HUES48 (cell line): ENCODE measurements around the gene CEP131.

Experiments used
- H3K27ac ChIP-seq: one replicate; pipeline ENCODE4 v1.7.0; 2013; ENCODE audit warnings: low read depth, low read length, inconsistent platforms
- H3K27me3 ChIP-seq: 2 replicates; pipeline ENCODE4 v1.6.1; 2013; ENCODE audit warnings: mild to moderate bottlenecking, low read length; ENCODE audit not compliant: control insufficient read depth, insufficient read depth
- H3K36me3 ChIP-seq: 2 replicates; pipeline ENCODE4 v1.6.1; 2013; ENCODE audit warnings: low read length; ENCODE audit not compliant: control insufficient read depth, insufficient read depth
- H3K4me1 ChIP-seq: 2 replicates; pipeline ENCODE4 v1.6.1; 2013; ENCODE audit warnings: mild to moderate bottlenecking, low read length; ENCODE audit not compliant: control insufficient read depth, insufficient read depth
- H3K4me3 ChIP-seq: 2 replicates; pipeline ENCODE4 v1.5.1; 2013; ENCODE audit warnings: mild to moderate bottlenecking, low read depth, low read length
- H3K9ac ChIP-seq: 2 replicates; pipeline ENCODE4 v1.6.1; 2013; ENCODE audit warnings: mild to moderate bottlenecking, low read depth, low read length, moderate library complexity
- H3K9me3 ChIP-seq: 2 replicates; pipeline ENCODE4 v1.6.1; 2013; ENCODE audit warnings: low read length; ENCODE audit not compliant: control insufficient read depth, insufficient read depth

The CEP131 gene

GRCh38 chr17:81180836-81181810, 41.6 kb downstream of the CEP131 start:
- no peak overlapping the region for H3K9ac ChIP-seq

GRCh38 chr17:81179861-81180260, 42.9 kb downstream of the CEP131 start:
- H3K36me3 ChIP-seq: no peaks in the 10 kb centered on the region
- H3K27me3 ChIP-seq: no peaks in the 10 kb centered on the region
- no peak overlapping the region for H3K4me3 ChIP-seq
- H3K9ac ChIP-seq: no peak overlapping the region
- H3K27ac ChIP-seq: no peak overlapping the region
- no peaks in the 10 kb centered on the region for H3K9me3 ChIP-seq
- no peaks in the 10 kb centered on the region for H3K4me1 ChIP-seq

More at GRCh38 chr17:81180836-81181810, 41.6 kb downstream of the CEP131 start:
- H3K4me3 ChIP-seq: no peak overlapping the region
- no peaks in the 10 kb centered on the region for H3K4me1 ChIP-seq
- H3K27me3 ChIP-seq: no peaks in the 10 kb centered on the region
- no peaks in the 10 kb centered on the region for H3K36me3 ChIP-seq
- no peak overlapping the region for H3K27ac ChIP-seq
- H3K9me3 ChIP-seq: no peaks in the 10 kb centered on the region

- Histone ChIP-seq H3K27ac (no peak overlapping the region), H3K36me3 (no peaks in the 10 kb centered on the region), H3K27me3 (no peaks in the 10 kb centered on the region), H3K4me1 (no peaks in the 10 kb centered on the region), H3K9ac (no peak overlapping the region), H3K9me3 (no peaks in the 10 kb centered on the region), H3K4me3 (no peak overlapping the region)
Observed at GRCh38 chr17:81179220-81179619, 43.5 kb downstream of the CEP131 start.

GRCh38 chr17:81178136-81179091, 44.4 kb downstream of the CEP131 start:
- H3K4me3 ChIP-seq: no peak overlapping the region
- no peaks in the 10 kb centered on the region for H3K36me3 ChIP-seq

DNA sequence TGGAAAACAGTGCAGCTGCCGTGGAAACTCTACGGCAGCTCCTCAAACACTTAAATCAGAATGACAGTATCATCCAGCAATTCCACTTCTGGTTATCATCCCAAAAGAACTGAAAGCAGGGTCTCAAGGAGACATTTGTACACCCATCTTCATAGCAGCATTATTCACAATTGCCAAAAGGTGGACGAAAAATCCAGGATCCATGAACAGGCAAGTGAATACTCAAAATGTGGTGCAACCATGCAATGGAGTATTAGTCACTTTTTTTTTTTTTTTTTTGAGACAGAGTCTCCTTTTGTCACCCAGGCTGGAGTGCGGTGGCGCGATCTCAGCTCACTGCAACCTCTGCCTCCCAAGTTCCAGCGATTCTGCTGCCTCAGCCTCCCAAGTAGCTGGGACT, 46.1 kb downstream of the CEP131 start:
- Histone ChIP-seq H3K27ac (no peak overlapping the region), H3K36me3 (no peaks in the 10 kb centered on the region)

More at GRCh38 chr17:81178136-81179091, 44.4 kb downstream of the CEP131 start:
- Histone ChIP-seq H3K9me3 (no peaks in the 10 kb centered on the region), H3K9ac (no peak overlapping the region), H3K27me3 (no peaks in the 10 kb centered on the region), H3K27ac (no peak overlapping the region), H3K4me1 (no peaks in the 10 kb centered on the region)

DNA sequence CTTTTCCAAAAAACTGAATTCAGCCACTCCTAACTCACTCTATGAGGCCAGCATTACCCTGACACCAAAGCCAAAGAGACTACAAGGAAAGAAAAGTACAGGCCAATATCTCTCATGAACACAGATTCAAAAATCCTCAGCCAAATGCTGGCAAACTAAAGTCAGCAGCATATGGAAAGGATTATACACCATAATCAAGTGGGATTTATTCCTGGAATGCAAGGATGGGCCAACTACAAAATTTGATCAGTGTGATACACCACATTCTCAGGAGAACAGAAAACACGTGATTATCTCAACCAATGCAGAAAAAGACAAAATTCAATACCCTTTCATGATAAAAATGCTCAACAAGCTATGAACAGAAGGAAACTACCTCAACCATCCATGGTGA, 49.0 kb downstream of the CEP131 start:
- Histone ChIP-seq H3K4me3 (no peak overlapping the region), H3K27me3 (no peaks in the 10 kb centered on the region)

More for the DNA sequence above, 46.1 kb downstream of the CEP131 start:
- H3K4me3 ChIP-seq: no peak overlapping the region
- H3K27me3 ChIP-seq: no peaks in the 10 kb centered on the region
- H3K4me1 ChIP-seq: no peaks in the 10 kb centered on the region
- no peak overlapping the region for H3K9ac ChIP-seq
- H3K9me3 ChIP-seq: no peaks in the 10 kb centered on the region

DNA sequence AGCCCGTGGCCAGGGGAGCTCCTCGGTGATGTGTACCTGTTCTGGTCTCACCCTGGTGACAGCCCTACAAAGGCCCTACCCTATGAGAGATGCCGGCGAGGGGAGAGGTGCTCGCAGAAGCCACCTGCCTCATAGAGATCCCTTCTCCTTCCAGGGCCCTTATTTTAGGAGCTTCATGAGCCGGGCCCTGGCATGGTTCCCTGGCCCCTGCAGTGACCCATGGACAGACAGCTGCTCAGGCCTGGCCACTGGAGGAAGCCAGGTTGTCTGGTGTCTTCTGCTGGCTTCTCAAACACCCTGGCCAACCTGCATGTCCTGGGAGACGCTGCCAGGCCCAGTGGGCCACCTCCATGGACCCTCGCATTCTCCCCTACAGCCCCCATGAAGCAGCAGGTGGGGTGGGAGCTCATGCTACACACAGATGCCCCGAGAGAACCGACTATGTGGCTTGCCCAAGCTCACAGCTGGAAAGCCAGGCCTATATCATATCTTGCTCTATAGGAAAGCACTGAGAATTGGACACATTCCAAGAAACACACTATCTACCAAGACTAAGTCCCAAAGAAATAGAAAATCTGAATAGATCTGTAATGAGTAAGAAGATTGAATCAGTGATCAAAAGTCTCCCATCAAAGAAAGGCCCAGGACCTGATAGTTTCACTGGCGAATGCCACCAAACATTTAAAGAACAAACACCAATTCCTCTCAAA, 49.6 kb downstream of the CEP131 start:
- Histone ChIP-seq H3K9me3 (no peaks in the 10 kb centered on the region), H3K36me3 (no peaks in the 10 kb centered on the region), H3K27ac (no peak overlapping the region), H3K9ac (no peak overlapping the region), H3K27me3 (no peaks in the 10 kb centered on the region), H3K4me3 (no peak overlapping the region), H3K4me1 (no peaks in the 10 kb centered on the region)

More for the DNA sequence above, 49.0 kb downstream of the CEP131 start:
- Histone ChIP-seq H3K27ac (no peak overlapping the region), H3K9me3 (no peaks in the 10 kb centered on the region), H3K4me1 (no peaks in the 10 kb centered on the region), H3K9ac (no peak overlapping the region), H3K36me3 (no peaks in the 10 kb centered on the region)

DNA sequence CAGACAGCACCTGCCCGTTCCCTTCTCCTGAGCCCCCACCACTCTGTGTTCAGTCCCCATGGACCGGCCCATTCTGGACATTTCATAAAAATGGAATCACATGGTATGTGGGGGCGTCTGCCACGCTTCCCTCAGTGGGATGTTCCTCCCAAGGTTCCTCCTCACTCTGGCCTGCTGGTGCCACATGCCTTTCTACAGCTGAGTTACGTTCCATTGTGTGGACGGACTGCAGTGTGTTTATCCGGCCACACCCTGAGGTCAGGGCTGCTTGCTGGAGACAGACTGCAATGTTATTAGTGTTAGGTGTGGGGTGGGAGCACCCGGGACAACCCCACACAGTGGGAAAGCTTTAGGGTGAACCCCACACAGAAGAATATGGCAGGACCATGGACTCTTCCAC, 50.8 kb downstream of the CEP131 start:
- Histone ChIP-seq H3K27me3 (no peaks in the 10 kb centered on the region; the same call in 1 of the 2 replicates), H3K4me3 (no peak overlapping the region), H3K36me3 (no peaks in the 10 kb centered on the region), H3K9ac (no peak overlapping the region), H3K4me1 (no peaks in the 10 kb centered on the region), H3K27ac (no peak overlapping the region), H3K9me3 (no peaks in the 10 kb centered on the region)

DNA sequence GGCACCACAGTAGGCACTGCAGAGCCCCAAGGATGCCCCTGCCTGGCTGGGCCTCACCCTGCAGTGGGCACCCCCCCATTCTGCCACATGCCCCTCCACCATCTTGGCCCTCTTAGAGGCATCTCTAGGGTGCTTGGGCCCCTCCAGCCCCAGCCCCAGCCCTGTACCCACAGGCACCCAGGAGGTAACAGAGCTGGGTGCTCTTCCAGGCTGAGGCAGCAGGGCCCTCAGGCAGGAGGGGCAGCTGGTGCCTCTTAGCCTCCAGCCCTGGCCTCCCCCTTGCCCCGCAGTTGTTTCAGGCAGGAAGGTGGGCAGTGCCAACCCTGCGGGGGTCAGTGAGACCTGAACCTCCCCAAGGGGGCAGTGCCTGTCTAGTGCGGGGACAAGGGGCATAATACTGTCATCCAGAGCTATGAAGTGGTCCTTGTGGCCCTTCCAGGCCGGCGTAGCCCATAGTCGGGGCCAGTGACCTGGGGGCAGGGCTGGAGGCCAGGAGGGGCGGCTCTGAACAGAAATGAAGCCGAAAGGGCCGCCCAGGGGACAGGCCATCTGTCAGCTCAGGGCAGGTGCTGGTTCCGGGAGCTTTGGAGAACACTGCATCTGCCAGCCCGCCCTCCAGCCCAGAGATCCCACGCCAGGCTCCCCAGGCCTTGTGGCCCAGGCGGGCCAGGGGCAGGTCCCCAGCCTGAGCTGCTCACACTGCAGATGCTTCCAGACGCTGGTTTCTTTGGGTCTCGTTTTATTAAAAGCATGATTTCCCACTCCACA, 51.9 kb downstream of the CEP131 start:
- Histone ChIP-seq H3K9ac (no peak overlapping the region), H3K36me3 (no peaks in the 10 kb centered on the region), H3K27ac (no peak overlapping the region), H3K27me3 (peaks cover 5% of the 10 kb centered on the region; the same call in 1 of the 2 replicates), H3K4me1 (no peaks in the 10 kb centered on the region), H3K4me3 (no peak overlapping the region), H3K9me3 (no peaks in the 10 kb centered on the region)

GRCh38 chr17:81169870-81170309, 52.9 kb downstream of the CEP131 start:
- H3K27me3 ChIP-seq: peaks cover 8% of the 10 kb centered on the region
- H3K4me3 ChIP-seq: no peak overlapping the region
- H3K4me1 ChIP-seq: no peaks in the 10 kb centered on the region
- no peak overlapping the region for H3K9ac ChIP-seq
- H3K9me3 ChIP-seq: no peaks in the 10 kb centered on the region
- no peaks in the 10 kb centered on the region for H3K36me3 ChIP-seq
- H3K27ac ChIP-seq: no peak overlapping the region
